H9 (cell line): ENCODE data around the gene PRR36. TPM values are rescaled to one million over a fixed set of nuclear protein-coding genes. Genes with fewer than 3 reads are reported as not detected.

ENCODE experiments used
- DNase-seq: peaks from one replicate; pipeline ENCODE4 v3.0.0-alpha.2; 2017
- H2AFZ ChIP-seq: one replicate; pipeline ENCODE4 v1.6.1; 2013; ENCODE audit warnings: mild to moderate bottlenecking, low read length, control low read depth, moderate library complexity
- H2AK5ac ChIP-seq: 2 replicates; pipeline ENCODE4 v1.6.1; 2013; ENCODE audit warnings: low read length, control low read depth, mixed read lengths; ENCODE audit not compliant: insufficient read length
- H2BK120ac ChIP-seq: one replicate; pipeline ENCODE4 v1.6.1; 2013; ENCODE audit warnings: low read depth, mild to moderate bottlenecking, low read length, control low read depth, inconsistent platforms; ENCODE audit not compliant: poor library complexity, severe bottlenecking
- H2BK12ac ChIP-seq: 2 replicates; pipeline ENCODE4 v1.6.1; 2013; ENCODE audit warnings: low read length, control low read depth, mixed read lengths, low read depth; ENCODE audit not compliant: insufficient read length
- H2BK15ac ChIP-seq: 2 replicates; pipeline ENCODE4 v1.6.1; 2013; ENCODE audit warnings: low read depth, low read length, control low read depth
- H2BK20ac ChIP-seq: one replicate; pipeline ENCODE4 v1.6.1; 2013; ENCODE audit warnings: low read depth, mild to moderate bottlenecking, low read length, control low read depth, inconsistent platforms; ENCODE audit not compliant: poor library complexity, severe bottlenecking
- H2BK5ac ChIP-seq: 2 replicates; pipeline ENCODE4 v1.6.1; 2013; ENCODE audit warnings: low read length, control low read depth, mixed read lengths; ENCODE audit not compliant: insufficient read length
- H3K14ac ChIP-seq: 2 replicates; pipeline ENCODE4 v1.6.1; 2013; ENCODE audit warnings: low read length, control low read depth; ENCODE audit not compliant: insufficient read depth
- H3K18ac ChIP-seq: 2 replicates; pipeline ENCODE4 v1.6.1; 2013; ENCODE audit warnings: low read depth, mild to moderate bottlenecking, mixed read lengths, low read length, control low read depth; ENCODE audit not compliant: insufficient read length
- H3K23ac ChIP-seq: 2 replicates; pipeline ENCODE4 v1.6.1; 2013; ENCODE audit warnings: low read length, control low read depth, mixed read lengths, low read depth; ENCODE audit not compliant: insufficient read length
- H3K23me2 ChIP-seq: 2 replicates; pipeline ENCODE4 v1.6.1; 2013; ENCODE audit warnings: low read depth, mild to moderate bottlenecking, mixed read lengths, low read length, control low read depth; ENCODE audit not compliant: insufficient read length, poor library complexity, severe bottlenecking
- H3K27ac ChIP-seq: 2 replicates; pipeline ENCODE4 v1.5.1; 2013; ENCODE audit warnings: low read length, control low read depth, mixed read lengths, low read depth; ENCODE audit not compliant: insufficient read length
- H3K27me3 ChIP-seq: 2 replicates; pipeline ENCODE4 v1.6.1; 2013; ENCODE audit warnings: low read length, control low read depth, inconsistent platforms; ENCODE audit not compliant: insufficient read depth
- H3K4ac ChIP-seq: 2 replicates; pipeline ENCODE4 v1.6.1; 2013; ENCODE audit warnings: low read depth, mild to moderate bottlenecking, control low read depth, inconsistent platforms, low read length, moderate library complexity
- H3K4me1 ChIP-seq: 2 replicates; pipeline ENCODE4 v1.6.1; 2013; ENCODE audit warnings: low read length, control low read depth, inconsistent platforms; ENCODE audit not compliant: insufficient read depth
- H3K4me2 ChIP-seq: 2 replicates; pipeline ENCODE4 v1.6.1; 2013; ENCODE audit warnings: low read length, control low read depth, mixed read lengths; ENCODE audit not compliant: insufficient read length, insufficient read depth
- H3K56ac ChIP-seq: 2 replicates; pipeline ENCODE4 v1.6.1; 2013; ENCODE audit warnings: low read depth, mild to moderate bottlenecking, mixed read lengths, low read length, control low read depth; ENCODE audit not compliant: insufficient read length
- H3K79me1 ChIP-seq: 2 replicates; pipeline ENCODE4 v1.6.1; 2013; ENCODE audit warnings: low read depth, mild to moderate bottlenecking, moderate library complexity, low read length, control low read depth, inconsistent platforms; ENCODE audit not compliant: insufficient read depth, poor library complexity, severe bottlenecking
- H3K79me2 ChIP-seq: 2 replicates; pipeline ENCODE4 v1.6.1; 2013; ENCODE audit warnings: low read length, control low read depth, inconsistent platforms; ENCODE audit not compliant: insufficient read depth
- H3K9ac ChIP-seq: 2 replicates; pipeline ENCODE4 v1.6.1; 2013; ENCODE audit warnings: low read length, control low read depth, mixed read lengths; ENCODE audit not compliant: insufficient read length; ENCODE audit errors: extremely low read depth
- H3K9me3 ChIP-seq: one replicate; pipeline ENCODE4 v1.6.1; 2013; ENCODE audit warnings: low read depth, low read length, inconsistent platforms; ENCODE audit not compliant: control insufficient read depth
- H3T11ph ChIP-seq: one replicate; pipeline ENCODE4 v1.6.1; 2013; ENCODE audit warnings: mild to moderate bottlenecking, low read length, control low read depth, inconsistent platforms
- H4K20me1 ChIP-seq: one replicate; pipeline ENCODE4 v1.6.1; 2013; ENCODE audit not compliant: control insufficient read depth, insufficient read length, insufficient read depth
- H4K5ac ChIP-seq: 2 replicates; pipeline ENCODE4 v1.6.1; 2013; ENCODE audit warnings: low read depth, mild to moderate bottlenecking, mixed read lengths, low read length, control low read depth; ENCODE audit not compliant: insufficient read length
- H4K8ac ChIP-seq: replicated peaks from 2 replicates; pipeline ENCODE4 v1.6.1; 2013; ENCODE audit warnings: low read length, control low read depth, mixed read lengths, low read depth; ENCODE audit not compliant: insufficient read length
- H4K91ac ChIP-seq: 2 replicates; pipeline ENCODE4 v1.6.1; 2013; ENCODE audit warnings: low read depth, mild to moderate bottlenecking, moderate library complexity, mixed read lengths, low read length, control low read depth; ENCODE audit not compliant: insufficient read length
- H3K27ac Mint-ChIP-seq, 3 experiments: 2 replicates in 2 of 3; 3 replicates in 1 of 3; pipeline ENCODE4 v1.8.0; 2020 to 2021; ENCODE audit warnings: mixed read lengths in 3 of 3, mild to moderate bottlenecking in 1 of 3, moderate library complexity in 1 of 3
- H3K27me3 Mint-ChIP-seq: 2 replicates; pipeline ENCODE4 v1.8.0; 2021; ENCODE audit warnings: low read depth, mild to moderate bottlenecking, moderate library complexity, mixed read lengths
- H3K36me3 Mint-ChIP-seq, 3 experiments: 2 replicates in 2 of 3; 3 replicates in 1 of 3; pipeline ENCODE4 v1.8.0; 2020 to 2021; ENCODE audit warnings: low read depth in 3 of 3, mixed read lengths in 3 of 3; ENCODE audit not compliant: insufficient read depth in 1 of 3
- H3K4me1 Mint-ChIP-seq, 2 experiments: 2 replicates each; pipeline ENCODE4 v1.8.0; 2020; ENCODE audit warnings: mixed read lengths in 2 of 2
- H3K4me3 Mint-ChIP-seq, 2 experiments: 2 replicates in 1 of 2; 3 replicates in 1 of 2; pipeline ENCODE4 v1.8.0; 2020 to 2021; ENCODE audit warnings: mild to moderate bottlenecking in 2 of 2, mixed read lengths in 2 of 2, moderate library complexity in 1 of 2
- H3K9me3 Mint-ChIP-seq, 2 experiments: 2 replicates in 1 of 2; 3 replicates in 1 of 2; pipeline ENCODE4 v1.8.0; 2020; ENCODE audit warnings: mild to moderate bottlenecking in 2 of 2, mixed read lengths in 2 of 2, moderate library complexity in 1 of 2
- CTCF ChIP-seq: fragments of 200-600 bp; sonication (generic); conservative IDR thresholded peaks from 3 replicates; pipeline ENCODE4 v1.8.0; 2021; ENCODE audit warnings: antibody characterized with exemption, mild to moderate bottlenecking
- WGBS: extraction: QIAGEN DNeasy Blood & Tissue Kit; methylation state at CpG from one replicate; pipeline ENCODE4 v1.1.7; 2013; ENCODE audit warnings: missing lambda C conversion rate, low lambda C conversion rate, mixed read lengths; ENCODE audit not compliant: insufficient read length; ENCODE audit errors: extremely low coverage; 5-methylcytosine and 5-hydroxymethylcytosine counted together
- total RNA-seq: library from RNA; stranded (reverse); gene quantifications from 2 replicates; pipeline ENCODE4 v1.2.1, GENCODE V29; 2021

Gene PRR36
- total RNA-seq, 1 experiment from 2014 or later, result 20.4 TPM

GRCh38 chr19:7830272-7830771, 43.9 kb downstream of the PRR36 start:
- peaks cover 3% of the 10 kb centered on the region for H3K23me2 ChIP-seq
- no CpG with 5 or more reads among the region's 53 CpGs for WGBS

More at GRCh38 chr19:7830272-7830771, 43.9 kb downstream of the PRR36 start:
- H4K20me1 ChIP-seq, result no peaks in the 10 kb centered on the region
- H3K4me1 ChIP-seq, result no peaks in the 10 kb centered on the region
- H3K79me2 ChIP-seq, result no peaks in the 10 kb centered on the region
- H3K9ac ChIP-seq, result no peak overlapping the region
- no peak overlapping the region for H4K8ac ChIP-seq
- H3K79me1 ChIP-seq, result no peaks in the 10 kb centered on the region
- no peaks in the 10 kb centered on the region for H3K9me3 Mint-ChIP-seq
- no peak for DNase-seq
- H3K4me1 Mint-ChIP-seq, result peaks cover 18 to 22% of the 10 kb centered on the region in 2 experiments
- no peak overlapping the region for H2BK5ac ChIP-seq
- no peak overlapping the region for H4K5ac ChIP-seq
- no peak overlapping the region for H2AK5ac ChIP-seq
- H2AFZ ChIP-seq, result no peak overlapping the region
- no peak overlapping the region for H2BK12ac ChIP-seq
- no peak overlapping the region for H4K91ac ChIP-seq
- H3K56ac ChIP-seq, result no peak overlapping the region
- H2BK120ac ChIP-seq, result no peak overlapping the region
- no peak overlapping the region for H3K23ac ChIP-seq
- no peak overlapping the region for H3K4ac ChIP-seq
- H3K27ac Mint-ChIP-seq, result no peak overlapping the region
- H2BK15ac ChIP-seq, result no peak overlapping the region
- no peak overlapping the region for H2BK20ac ChIP-seq
- H3K4me2 ChIP-seq, result peak overlapping the region; percentile 31
- no peaks in the 10 kb centered on the region for H3K27me3 ChIP-seq
- no peak overlapping the region for H3T11ph ChIP-seq
- H3K18ac ChIP-seq, result no peak overlapping the region
- peak overlapping the region; percentile 73 to 82; a peak in 4 of 5 replicates for H3K4me3 Mint-ChIP-seq
- H3K27ac ChIP-seq, result no peak overlapping the region
- H3K36me3 Mint-ChIP-seq, result no peaks in the 10 kb centered on the region
- H3K9me3 ChIP-seq, result no peaks in the 10 kb centered on the region
- H3K14ac ChIP-seq, result no peak overlapping the region
- TF ChIP-seq CTCF, result no peak
- peaks cover 59% of the 10 kb centered on the region for H3K27me3 Mint-ChIP-seq
